KG1 (cell line): ENCODE data around the gene TMEM213.

Source experiments
- DNase-seq: peaks from one replicate; lab custom pipeline; 2025; lab: John Stamatoyannopoulos, UW

TMEM213 gene

GRCh38 chr7:138797715-138798320 is at the start of gene TMEM213, which contains the start of gene ATP6V0A4:
TSS of gene TMEM213 (plus strand) at chr7:138797994. CDS start at chr7:138798105, 111 bp downstream.
TSS of gene ATP6V0A4 (minus strand) at chr7:138798196. CDS start at chr7:138771247, 26,949 bp downstream.
- no peak for DNase-seq

GRCh38 chr7:138748666-138749065 is 49.1 kb upstream of the TMEM213 start:
- no peak for DNase-seq

- DNase-seq, result no peak
Observed at GRCh38 chr7:138749960-138750359, 47.8 kb upstream of the TMEM213 start.

GRCh38 chr7:138750473-138750872 is 47.3 kb upstream of the TMEM213 start:
- no peak for DNase-seq

- DNase-seq, result no peak
Observed at GRCh38 chr7:138750901-138751464, 46.8 kb upstream of the TMEM213 start.

- DNase-seq, result no peak
Observed at GRCh38 chr7:138752518-138753149, 45.2 kb upstream of the TMEM213 start.

- no peak for DNase-seq
Observed at GRCh38 chr7:138753150-138753518, 44.7 kb upstream of the TMEM213 start.

GRCh38 chr7:138753610-138754009 is 44.2 kb upstream of the TMEM213 start:
- no peak for DNase-seq

- DNase-seq, result no peak
Observed at GRCh38 chr7:138755331-138755747, 42.5 kb upstream of the TMEM213 start.

- no peak for DNase-seq
Observed at GRCh38 chr7:138755842-138756590, 41.8 kb upstream of the TMEM213 start.

- no peak for DNase-seq
Observed at GRCh38 chr7:138756591-138757242, 41.1 kb upstream of the TMEM213 start.

GRCh38 chr7:138768241-138768640 is 29.6 kb upstream of the TMEM213 start:
- no peak for DNase-seq

GRCh38 chr7:138770904-138771303 is 26.9 kb upstream of the TMEM213 start:
- DNase-seq, result no peak

- no peak for DNase-seq
Observed at GRCh38 chr7:138773176-138773575, 24.6 kb upstream of the TMEM213 start.

GRCh38 chr7:138773817-138774216 is 24.0 kb upstream of the TMEM213 start:
- DNase-seq, result no peak

- no peak for DNase-seq
Observed at GRCh38 chr7:138776166-138776833, 21.5 kb upstream of the TMEM213 start.

- DNase-seq, result no peak
Observed at GRCh38 chr7:138781004-138781403, 16.8 kb upstream of the TMEM213 start.

- no peak for DNase-seq
Observed at GRCh38 chr7:138784692-138785091, 13.1 kb upstream of the TMEM213 start.

GRCh38 chr7:138785587-138786437 is 12.0 kb upstream of the TMEM213 start:
- DNase-seq, result no peak

GRCh38 chr7:138796038-138796615 is 1.7 kb upstream of the TMEM213 start:
- DNase-seq, result no peak
